GM19351 (cell line): ENCODE measurements around the gene ITGB1BP1.

ENCODE experiments used
- ATAC-seq: cut with Tn5 transposase; IDR thresholded peaks from one replicate; pipeline ENCODE4 v1.9.1; 2021; ENCODE audit warnings: mild to moderate bottlenecking, moderate library complexity; ENCODE audit not compliant: unreplicated experiment

ITGB1BP1 gene

GRCh38 chr2:9380702-9381628, 42.4 kb downstream of the ITGB1BP1 start:
- no peak for ATAC-seq

- ATAC-seq, result no peak
Observed at GRCh38 chr2:9379391-9379755, 44.0 kb downstream of the ITGB1BP1 start.

- no peak for ATAC-seq
Observed at GRCh38 chr2:9378433-9379390, 44.6 kb downstream of the ITGB1BP1 start.

GRCh38 chr2:9377461-9378097, 45.7 kb downstream of the ITGB1BP1 start:
- ATAC-seq, result no peak

- ATAC-seq, result no peak
Observed at GRCh38 chr2:9375857-9376428, 47.4 kb downstream of the ITGB1BP1 start.

- no peak for ATAC-seq
Observed at GRCh38 chr2:9374071-9374730, 49.1 kb downstream of the ITGB1BP1 start.

- no peak for ATAC-seq
Observed at GRCh38 chr2:9373476-9373875, 49.9 kb downstream of the ITGB1BP1 start.

- ATAC-seq, result no peak
Observed at GRCh38 chr2:9373047-9373446, 50.3 kb downstream of the ITGB1BP1 start.

- ATAC-seq, result no peak
Observed at GRCh38 chr2:9370746-9371145, 52.6 kb downstream of the ITGB1BP1 start.

- no peak for ATAC-seq
Observed at GRCh38 chr2:9366026-9366425, 57.3 kb downstream of the ITGB1BP1 start.

- no peak for ATAC-seq
Observed at GRCh38 chr2:9365498-9366019, 57.8 kb downstream of the ITGB1BP1 start.

GRCh38 chr2:9364791-9365497, 58.4 kb downstream of the ITGB1BP1 start:
- no peak for ATAC-seq

GRCh38 chr2:9364373-9364772, 59.0 kb downstream of the ITGB1BP1 start:
- ATAC-seq, result no peak

GRCh38 chr2:9360701-9361100, 62.6 kb downstream of the ITGB1BP1 start:
- no peak for ATAC-seq

GRCh38 chr2:9360110-9360509, 63.2 kb downstream of the ITGB1BP1 start:
- no peak for ATAC-seq

GRCh38 chr2:9359463-9359862, 63.9 kb downstream of the ITGB1BP1 start:
- no peak for ATAC-seq

- no peak for ATAC-seq
Observed at GRCh38 chr2:9358846-9359245, 64.5 kb downstream of the ITGB1BP1 start.

GRCh38 chr2:9356261-9356660, 67.1 kb downstream of the ITGB1BP1 start:
- ATAC-seq, result no peak

GRCh38 chr2:9355716-9356115, 67.6 kb downstream of the ITGB1BP1 start:
- ATAC-seq, result no peak
